ENCODE data around the gene KLRB1.
"Not testable (repeated sequence)": the region's sequence is repeated elsewhere in the genome, so short reads cannot be mapped to it uniquely, and the experiment has no call there.

The KLRB1 gene

DNA sequence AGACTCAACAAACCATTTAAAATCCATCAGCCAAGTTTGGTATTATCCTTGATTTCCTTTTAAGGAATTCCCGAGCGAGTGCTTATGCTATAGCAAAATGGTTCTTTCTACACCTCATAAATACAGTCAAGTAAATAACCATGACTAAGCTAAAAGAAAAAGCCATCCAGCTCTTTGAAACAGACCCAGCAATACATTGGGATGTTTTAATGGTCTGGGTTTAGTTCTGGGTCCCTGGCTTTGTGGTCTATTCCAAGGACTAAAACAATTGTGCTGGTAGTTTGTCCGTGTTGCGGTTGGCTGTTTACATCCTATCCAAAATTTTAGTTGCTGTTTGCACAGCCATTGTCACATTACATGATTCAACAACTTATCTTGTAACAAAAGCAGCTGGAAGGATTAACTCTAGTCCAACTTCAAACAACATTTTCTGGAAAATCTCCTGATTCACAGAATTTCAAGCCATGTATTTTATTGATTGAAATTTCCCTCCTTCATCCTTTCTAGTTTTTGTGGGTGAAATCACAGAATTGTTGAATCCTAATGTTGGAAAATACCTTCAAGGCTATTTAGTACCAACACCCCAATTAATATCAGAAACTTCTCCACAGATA is 19.6 kb downstream of the KLRB1 start:
- H3K4me3 ChIP-seq (ENCODE audit: low read depth in 1 of 2, low read length in 2 of 2) = no peak overlapping the region
- no peaks in the 10 kb centered on the region for H3K36me3 ChIP-seq (ENCODE audit: control insufficient read depth in 1 of 2, insufficient read depth in 2 of 2, low read length in 2 of 2)
- no peaks in the 10 kb centered on the region for H3K27me3 ChIP-seq (ENCODE audit: low read depth, low read length)
- no peaks in the 10 kb centered on the region for H3K9me3 ChIP-seq (ENCODE audit: control insufficient read depth in 1 of 2, low read length in 2 of 2)
- no peak overlapping the region for H3K27ac ChIP-seq (ENCODE audit: low read length)
- no peaks in the 10 kb centered on the region for H3K4me1 ChIP-seq (ENCODE audit: control insufficient read depth in 1 of 2, insufficient read depth in 2 of 2, low read length in 2 of 2)

DNA sequence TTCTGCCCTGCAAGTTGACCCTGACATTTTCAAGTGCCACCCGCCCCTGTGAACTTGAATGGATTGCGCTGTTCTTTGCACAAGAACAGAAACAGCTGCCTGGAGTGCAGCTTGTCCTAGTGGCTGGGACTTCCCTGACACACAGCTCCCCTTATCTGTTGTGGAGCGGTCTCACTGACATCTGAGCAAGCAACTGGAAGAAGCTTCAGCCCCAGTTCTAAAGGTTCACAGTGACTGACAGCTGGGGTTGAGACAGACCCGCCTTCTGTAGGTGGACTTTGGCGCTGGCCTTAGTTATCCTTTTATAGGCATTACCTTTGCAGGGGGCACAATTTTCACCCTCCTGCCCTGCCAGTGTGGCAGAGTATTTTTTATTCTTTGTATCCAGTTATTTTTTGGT is 30.0 kb downstream of the KLRB1 start:
- H3K36me3 ChIP-seq (ENCODE audit: control insufficient read depth in 1 of 2, insufficient read depth in 2 of 2, low read length in 2 of 2); H3K27ac ChIP-seq (ENCODE audit: low read length); H3K9me3 ChIP-seq (ENCODE audit: control insufficient read depth in 1 of 2, low read length in 2 of 2); H3K4me3 ChIP-seq (ENCODE audit: low read depth in 1 of 2, low read length in 2 of 2); H3K27me3 ChIP-seq (ENCODE audit: low read depth, low read length); H3K4me1 ChIP-seq (ENCODE audit: control insufficient read depth in 1 of 2, insufficient read depth in 2 of 2, low read length in 2 of 2): not testable (repeated sequence)

GRCh38 chr12:9567151-9567550 is 40.6 kb downstream of the KLRB1 start:
- not testable (repeated sequence) for H3K27ac ChIP-seq (ENCODE audit: low read length); H3K4me3 ChIP-seq (ENCODE audit: low read depth in 1 of 2, low read length in 2 of 2); H3K27me3 ChIP-seq (ENCODE audit: low read depth, low read length); H3K36me3 ChIP-seq (ENCODE audit: control insufficient read depth in 1 of 2, insufficient read depth in 2 of 2, low read length in 2 of 2); H3K4me1 ChIP-seq (ENCODE audit: control insufficient read depth in 1 of 2, insufficient read depth in 2 of 2, low read length in 2 of 2); H3K9me3 ChIP-seq (ENCODE audit: control insufficient read depth in 1 of 2, low read length in 2 of 2)

DNA sequence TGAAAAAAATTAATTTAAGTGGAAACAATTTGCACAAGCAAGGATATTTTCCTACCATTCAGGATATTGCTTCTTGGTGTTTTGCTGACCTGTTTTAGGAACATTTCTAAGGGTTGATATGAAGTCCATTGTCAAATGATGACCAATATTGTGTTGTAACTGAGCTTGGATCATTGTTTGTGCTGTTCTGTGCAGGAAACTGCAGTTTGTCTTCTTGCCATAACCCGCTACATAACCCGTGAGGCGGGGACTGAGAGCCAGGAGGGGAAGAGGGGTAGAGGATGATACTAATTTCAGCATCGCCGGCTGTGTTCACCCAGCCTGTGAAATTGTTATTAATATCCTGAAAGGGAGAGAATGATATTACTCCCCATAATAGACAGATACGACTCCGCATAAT is 41.6 kb downstream of the KLRB1 start:
- not testable (repeated sequence) for H3K27ac ChIP-seq (ENCODE audit: low read length); H3K27me3 ChIP-seq (ENCODE audit: low read depth, low read length); H3K36me3 ChIP-seq (ENCODE audit: control insufficient read depth in 1 of 2, insufficient read depth in 2 of 2, low read length in 2 of 2); H3K9me3 ChIP-seq (ENCODE audit: control insufficient read depth in 1 of 2, low read length in 2 of 2); H3K4me3 ChIP-seq (ENCODE audit: low read depth in 1 of 2, low read length in 2 of 2); H3K4me1 ChIP-seq (ENCODE audit: control insufficient read depth in 1 of 2, insufficient read depth in 2 of 2, low read length in 2 of 2)

GRCh38 chr12:9564418-9564817 is 43.3 kb downstream of the KLRB1 start:
- H3K27me3 ChIP-seq (ENCODE audit: low read depth, low read length); H3K4me1 ChIP-seq (ENCODE audit: control insufficient read depth in 1 of 2, insufficient read depth in 2 of 2, low read length in 2 of 2); H3K9me3 ChIP-seq (ENCODE audit: control insufficient read depth in 1 of 2, low read length in 2 of 2); H3K4me3 ChIP-seq (ENCODE audit: low read depth in 1 of 2, low read length in 2 of 2); H3K27ac ChIP-seq (ENCODE audit: low read length); H3K36me3 ChIP-seq (ENCODE audit: control insufficient read depth in 1 of 2, insufficient read depth in 2 of 2, low read length in 2 of 2): not testable (repeated sequence)

DNA sequence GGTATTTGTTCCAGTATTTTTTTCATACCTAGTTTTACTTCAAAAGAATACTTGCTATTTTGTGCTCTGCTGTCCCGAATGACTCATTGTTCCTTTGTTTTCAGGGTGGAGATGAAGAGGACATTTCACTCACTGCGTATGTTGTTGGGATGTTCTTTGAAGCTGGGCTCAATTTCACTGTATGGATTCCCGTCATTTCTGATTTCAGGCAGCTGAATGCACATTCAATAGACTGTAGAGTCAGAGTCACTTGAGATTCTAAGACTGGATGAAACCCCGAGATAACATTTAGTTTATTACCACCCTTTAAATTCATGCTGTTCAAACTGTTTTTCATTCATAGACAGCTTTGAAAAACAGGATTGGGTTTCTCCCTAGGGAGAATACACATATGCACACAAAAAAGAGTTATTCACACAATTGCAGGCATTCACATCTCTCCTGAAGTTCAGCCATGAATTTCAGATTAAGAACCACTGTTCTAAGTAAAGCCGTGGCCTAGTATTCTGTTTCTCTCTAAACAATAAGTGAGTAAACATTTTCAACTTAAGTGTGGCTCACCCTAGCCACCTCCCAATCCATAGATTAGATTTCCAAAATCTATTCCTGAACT is 44.8 kb downstream of the KLRB1 start:
- not testable (repeated sequence) for H3K4me3 ChIP-seq (ENCODE audit: low read depth in 1 of 2, low read length in 2 of 2); H3K9me3 ChIP-seq (ENCODE audit: control insufficient read depth in 1 of 2, low read length in 2 of 2); H3K4me1 ChIP-seq (ENCODE audit: control insufficient read depth in 1 of 2, insufficient read depth in 2 of 2, low read length in 2 of 2); H3K36me3 ChIP-seq (ENCODE audit: control insufficient read depth in 1 of 2, insufficient read depth in 2 of 2, low read length in 2 of 2); H3K27me3 ChIP-seq (ENCODE audit: low read depth, low read length); H3K27ac ChIP-seq (ENCODE audit: low read length)

DNA sequence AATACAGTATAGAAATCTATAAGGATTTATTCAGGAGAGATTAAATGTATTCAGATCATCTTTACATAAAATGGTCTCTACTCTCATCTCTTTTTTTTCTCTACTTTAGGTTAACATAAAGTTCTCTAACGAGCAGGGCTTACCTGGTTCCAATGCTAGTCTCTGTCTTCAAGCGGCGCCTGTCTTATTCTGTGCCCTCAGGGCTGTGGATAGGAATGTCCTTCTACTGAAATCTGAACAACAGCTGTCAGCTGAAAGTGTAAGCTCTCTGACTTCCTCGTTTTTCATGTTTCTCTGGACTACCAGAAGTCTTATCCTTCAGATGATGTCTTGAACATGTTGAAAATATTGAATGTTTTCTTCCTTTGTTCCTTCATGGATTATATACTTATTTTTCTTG is 62.2 kb downstream of the KLRB1 start:
- not testable (repeated sequence) for H3K27ac ChIP-seq (ENCODE audit: low read length); H3K27me3 ChIP-seq (ENCODE audit: low read depth, low read length)

More for the DNA sequence above, 62.2 kb downstream of the KLRB1 start:
- H3K4me3 ChIP-seq (ENCODE audit: low read depth in 1 of 2, low read length in 2 of 2); H3K36me3 ChIP-seq (ENCODE audit: control insufficient read depth in 1 of 2, insufficient read depth in 2 of 2, low read length in 2 of 2); H3K9me3 ChIP-seq (ENCODE audit: control insufficient read depth in 1 of 2, low read length in 2 of 2); H3K4me1 ChIP-seq (ENCODE audit: control insufficient read depth in 1 of 2, insufficient read depth in 2 of 2, low read length in 2 of 2): not testable (repeated sequence)
